Measurements from ENCODE around the gene FRMD5. TPM values are rescaled to one million over a fixed set of nuclear protein-coding genes. Genes with fewer than 3 reads are reported as not detected.

Gene FRMD5
- total RNA-seq, 1 experiment from 2014 or later, result 27.2 TPM

GRCh38 chr15:43911235-43911781, 283.8 kb downstream of the FRMD5 start:
- Histone ChIP-seq H3K36me3 (ENCODE audit: control insufficient read depth in 1 of 2, insufficient read depth in 2 of 2, low read length in 2 of 2) (peaks cover 0 to 2% of the 10 kb centered on the region in 2 experiments; a peak in 1 of 4 replicates), H3K9ac (ENCODE audit: low read length) (no peak overlapping the region), H2AFZ (ENCODE audit: low read depth, low read length, poor library complexity, severe bottlenecking) (no peak overlapping the region), H3K9me3 (ENCODE audit: control insufficient read depth in 1 of 2, insufficient read depth in 1 of 2, low read depth in 1 of 2, low read length in 2 of 2) (no peaks in the 10 kb centered on the region), H3K4me2 (ENCODE audit: low read length) (peak overlapping the region; percentile 34), H3K79me2 (ENCODE audit: insufficient read depth, low read length) (no peaks in the 10 kb centered on the region), H3K27me3 (ENCODE audit: insufficient read depth, low read length) (no peaks in the 10 kb centered on the region), H3K4me3 (replicated peaks in 1 of 2; ENCODE audit: low read depth in 1 of 2, low read length in 2 of 2) (no peak overlapping the region), H3K9me2 (ENCODE audit: insufficient read depth) (no peaks in the 10 kb centered on the region), H4K20me1 (ENCODE audit: insufficient read depth) (no peaks in the 10 kb centered on the region), H3K27ac (ENCODE audit: low read depth, low read length) (no peak overlapping the region), H3K4me1 (ENCODE audit: control insufficient read depth in 1 of 2, insufficient read depth in 2 of 2, low read length in 2 of 2) (peaks cover 25 to 45% of the 10 kb centered on the region in 2 experiments)
- intact Hi-C loops (cut with micrococcal nuclease), result no loop called here
- POLR2A ChIA-PET, result no interaction called here
- ATAC-seq, result no peak
- no peak for DNase-seq (ENCODE audit: low read depth, low spot score)
- no TSS peak for BruUV-seq (replicated peaks)
- CTCF ChIA-PET, result no interaction called here
- RAD21 ChIA-PET (ENCODE audit: low non-redundant PET in 1 of 2, low total read pairs in 2 of 2, uncharacterized antibody in 2 of 2, unreplicated experiment in 2 of 2), result no interaction called here
- no peak for TF ChIP-seq RAD21 (IDR thresholded peaks at IDR 0.05; ENCODE audit: low read depth)
- TF ChIP-seq FOSL1 (IDR thresholded peaks at IDR 0.05; ENCODE audit: low read depth), result peak; percentile 28; the same call in 1 of the 2 replicates
- TF ChIP-seq JUND (IDR thresholded peaks at IDR 0.05), result peak; percentile 26; the same call in 1 of the 2 replicates
- no peak for TF ChIP-seq MAX (IDR thresholded peaks at IDR 0.05)

- intact Hi-C loops (cut with micrococcal nuclease), result no loop called here
- no TSS peak for BruUV-seq (replicated peaks)
- no peak overlapping the region for H3K4me3 ChIP-seq (replicated peaks in 1 of 2; ENCODE audit: low read depth in 1 of 2, low read length in 2 of 2)
- DNase-seq (ENCODE audit: low read depth, low spot score), result no peak
- no peaks in the 10 kb centered on the region for H3K27me3 ChIP-seq (ENCODE audit: insufficient read depth, low read length)
- H3K9me2 ChIP-seq (ENCODE audit: insufficient read depth), result no peaks in the 10 kb centered on the region
- no peak overlapping the region for H3K27ac ChIP-seq (ENCODE audit: low read depth, low read length)
- no peaks in the 10 kb centered on the region for H3K79me2 ChIP-seq (ENCODE audit: insufficient read depth, low read length)
- H3K36me3 ChIP-seq (ENCODE audit: control insufficient read depth in 1 of 2, insufficient read depth in 2 of 2, low read length in 2 of 2), result peaks cover 2 to 6% of the 10 kb centered on the region in 2 experiments; a peak in 2 of 4 replicates
- H4K20me1 ChIP-seq (ENCODE audit: insufficient read depth), result no peaks in the 10 kb centered on the region
- POLR2A ChIA-PET, result no interaction called here
- H3K4me1 ChIP-seq (ENCODE audit: control insufficient read depth in 1 of 2, insufficient read depth in 2 of 2, low read length in 2 of 2), result peaks cover 13 to 29% of the 10 kb centered on the region in 2 experiments
- no peak overlapping the region for H3K9ac ChIP-seq (ENCODE audit: low read length)
- no peak overlapping the region for H3K4me2 ChIP-seq (ENCODE audit: low read length)
- CTCF ChIA-PET, result no interaction called here
- no peaks in the 10 kb centered on the region for H3K9me3 ChIP-seq (ENCODE audit: control insufficient read depth in 1 of 2, insufficient read depth in 1 of 2, low read depth in 1 of 2, low read length in 2 of 2)
- RAD21 ChIA-PET (ENCODE audit: low non-redundant PET in 1 of 2, low total read pairs in 2 of 2, uncharacterized antibody in 2 of 2, unreplicated experiment in 2 of 2), result no interaction called here
- H2AFZ ChIP-seq (ENCODE audit: low read depth, low read length, poor library complexity, severe bottlenecking), result no peak overlapping the region
- ATAC-seq, result no peak
- TF ChIP-seq RAD21 (IDR thresholded peaks at IDR 0.05; ENCODE audit: low read depth), result no peak
- TF ChIP-seq ZNF274 (IDR thresholded peaks at IDR 0.05; ENCODE audit: low read depth, low read length), result no peak
- no peak for TF ChIP-seq CTCF (IDR thresholded peaks at IDR 0.05 in 2 of 3, conservative IDR thresholded peaks at IDR 0.05 in 1 of 3; ENCODE audit: borderline replicate concordance in 1 of 3, insufficient read depth in 1 of 3, low read depth in 2 of 3, low read length in 2 of 3)
- no peak for TF ChIP-seq REST (IDR thresholded peaks at IDR 0.05; ENCODE audit: low read depth)
- no peak for TF ChIP-seq ZBTB33 (IDR thresholded peaks at IDR 0.05; ENCODE audit: extremely low read depth, insufficient replicate concordance, low read length)
- TF ChIP-seq TCF7L2 (IDR thresholded peaks at IDR 0.05; ENCODE audit: borderline replicate concordance, extremely low read depth, insufficient read depth, insufficient read length), result no peak
- no peak for TF ChIP-seq CBX3 (IDR thresholded peaks at IDR 0.05; ENCODE audit: low read depth)
- TF ChIP-seq JUND (IDR thresholded peaks at IDR 0.05), result no peak
Observed at GRCh38 chr15:43908516-43909050, 286.5 kb downstream of the FRMD5 start.
